GM19452 (cell line): ENCODE measurements around the gene ERCC6.

ENCODE experiments used
- ATAC-seq: cut with Tn5 transposase; IDR thresholded peaks from one replicate; pipeline ENCODE4 v1.9.1; 2021; ENCODE audit not compliant: unreplicated experiment

The ERCC6 gene

DNA sequence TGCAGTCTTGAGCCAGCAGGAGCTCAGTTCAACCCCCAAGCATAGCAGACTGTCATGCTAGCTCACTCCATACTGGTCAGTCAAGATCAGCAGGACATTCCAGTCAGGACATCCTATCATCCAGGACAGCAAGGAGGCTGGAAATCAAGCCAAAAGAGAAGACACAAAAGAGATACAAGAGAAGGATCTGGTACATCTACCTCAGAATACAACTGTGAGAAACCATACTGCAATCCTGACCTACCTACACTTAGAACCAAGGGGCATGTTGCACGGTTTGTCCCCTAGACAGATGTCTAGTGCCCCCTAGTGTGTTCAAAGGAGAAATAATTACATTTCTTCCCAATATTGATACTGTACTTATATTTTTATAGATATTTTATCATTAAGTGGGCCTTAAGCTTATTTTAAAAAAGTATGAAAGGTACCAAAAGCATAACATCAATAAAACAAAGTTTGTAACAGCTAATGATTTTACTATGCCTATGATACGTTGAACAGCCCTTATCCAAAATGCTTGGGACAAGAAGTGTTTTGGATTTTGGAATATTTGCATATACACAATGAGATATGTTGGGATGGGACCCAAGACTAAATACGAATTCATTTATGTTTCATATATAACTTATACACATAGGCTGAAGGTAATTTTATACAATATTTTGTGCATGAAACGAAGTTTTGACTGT is 26.7 kb downstream of the ERCC6 start:
- no peak for ATAC-seq

DNA sequence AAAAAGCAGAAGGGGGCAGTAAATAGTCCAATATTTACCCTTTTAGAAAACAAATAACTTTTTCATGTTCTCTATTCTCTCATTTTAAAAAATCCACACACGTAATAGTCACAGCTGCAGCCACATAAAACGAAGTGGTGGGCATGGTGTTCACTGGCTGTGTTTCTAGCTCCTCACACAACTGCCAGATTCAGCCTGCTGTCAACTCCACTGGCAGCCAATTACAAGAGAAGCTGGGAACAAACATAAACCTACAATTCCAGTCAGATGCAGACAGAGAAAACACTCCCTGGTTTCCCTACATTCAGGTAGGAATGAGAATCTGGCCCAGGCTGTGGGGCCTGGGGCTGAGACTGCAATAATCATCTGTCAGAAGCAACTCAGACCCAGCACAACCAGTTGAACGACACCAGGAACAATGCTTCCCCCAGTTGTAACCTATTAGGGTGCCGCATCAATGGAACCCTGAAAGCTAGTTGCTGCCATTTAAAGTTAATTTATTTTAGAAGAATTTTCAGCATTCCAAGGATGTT is 29.1 kb downstream of the ERCC6 start:
- no peak for ATAC-seq

DNA sequence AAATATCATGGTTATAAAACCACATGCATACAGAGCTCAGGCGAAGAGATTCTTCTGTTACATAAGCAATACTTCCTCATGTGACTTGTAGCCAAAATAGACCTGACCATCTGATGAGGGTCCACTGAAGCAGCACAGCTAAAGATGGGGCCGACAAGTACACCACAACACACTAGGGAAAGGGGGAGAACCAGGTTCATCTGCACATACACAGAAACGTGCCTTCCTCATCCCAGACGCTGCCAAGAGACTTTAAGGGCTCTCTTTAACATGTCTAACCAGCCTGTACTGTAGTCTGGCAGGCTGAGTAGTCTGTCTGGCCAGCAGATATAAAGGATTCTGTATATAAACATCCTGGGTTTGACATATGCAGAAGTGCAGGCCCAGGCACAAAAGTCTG is 30.3 kb downstream of the ERCC6 start:
- peak; percentile 30 for ATAC-seq

DNA sequence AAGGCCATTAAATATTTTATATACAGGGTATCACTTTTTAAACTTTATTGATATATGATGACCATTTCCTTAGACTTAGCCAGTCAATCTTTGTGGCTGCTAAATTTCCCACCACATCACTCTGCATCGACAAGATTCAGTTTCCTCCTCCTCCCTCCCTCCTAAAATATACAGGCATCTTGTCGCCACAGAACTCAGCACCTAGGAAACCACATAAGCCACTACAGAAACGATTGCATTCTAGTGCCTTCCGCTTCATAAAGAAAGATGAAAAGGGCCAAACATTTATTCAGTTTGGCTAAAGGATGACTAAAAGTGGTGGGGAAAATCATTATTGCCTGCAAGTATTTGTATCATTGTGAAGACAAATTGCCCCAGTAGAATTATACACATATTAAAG is 30.7 kb downstream of the ERCC6 start:
- ATAC-seq, result peak; percentile 65

DNA sequence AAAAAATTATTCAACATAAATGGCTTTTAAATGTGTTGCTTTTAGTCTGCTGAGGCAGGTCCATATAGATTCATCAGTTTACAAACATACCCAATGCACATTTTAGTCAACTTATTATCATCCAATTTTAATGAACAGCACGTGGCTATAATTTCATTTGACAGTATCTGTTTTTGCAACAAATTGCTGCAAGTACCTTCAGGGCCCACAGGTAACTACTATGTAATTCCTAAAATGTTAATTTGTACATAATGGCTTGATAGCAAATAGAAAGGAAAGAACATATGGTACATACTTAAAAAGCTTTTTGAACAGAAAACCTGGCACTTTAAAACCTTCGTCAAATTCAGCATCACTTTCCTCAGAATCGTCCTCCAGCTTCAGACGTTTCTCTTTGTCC is 33.3 kb downstream of the ERCC6 start:
- no peak for ATAC-seq

DNA sequence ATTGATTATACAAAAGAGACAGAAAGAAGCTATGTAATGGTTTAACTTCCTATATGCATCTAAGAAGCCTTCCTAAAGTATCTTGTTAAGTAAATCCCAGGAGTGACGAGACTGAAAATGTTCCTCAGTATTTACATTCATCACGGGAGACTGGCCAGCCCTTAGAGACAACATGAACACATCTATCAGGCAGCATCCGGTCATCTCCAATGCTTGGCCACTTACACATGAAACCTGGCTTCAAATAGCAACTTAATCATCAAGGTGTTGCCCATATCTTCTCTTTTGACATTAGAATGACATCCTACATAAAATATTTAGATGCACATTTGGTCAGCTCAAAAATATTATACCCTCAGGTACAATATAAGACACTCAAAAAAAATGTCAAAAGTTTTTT is 33.8 kb downstream of the ERCC6 start:
- ATAC-seq, result no peak

- no peak for ATAC-seq
Measured at GRCh38 chr10:49504528-49504927, 34.4 kb downstream of the ERCC6 start.

DNA sequence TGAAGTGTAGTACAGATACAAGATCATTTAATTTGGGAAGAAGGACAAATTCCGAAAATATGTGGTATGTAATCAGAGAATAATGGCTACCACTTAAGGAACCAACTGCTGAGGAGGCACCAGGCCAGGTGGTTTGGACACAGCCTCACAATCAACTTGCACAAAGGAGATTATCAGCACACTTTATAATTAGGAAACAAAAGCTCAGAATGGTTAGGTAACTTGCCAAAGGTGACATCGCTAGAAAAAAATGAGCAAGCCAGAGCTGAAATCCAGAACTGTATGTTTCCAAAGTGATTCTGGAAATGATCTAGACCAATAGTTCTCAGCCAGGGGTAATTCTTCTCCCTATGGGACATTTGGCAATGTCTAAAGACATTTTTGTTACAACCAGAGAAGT is 36.6 kb downstream of the ERCC6 start:
- ATAC-seq, result no peak

DNA sequence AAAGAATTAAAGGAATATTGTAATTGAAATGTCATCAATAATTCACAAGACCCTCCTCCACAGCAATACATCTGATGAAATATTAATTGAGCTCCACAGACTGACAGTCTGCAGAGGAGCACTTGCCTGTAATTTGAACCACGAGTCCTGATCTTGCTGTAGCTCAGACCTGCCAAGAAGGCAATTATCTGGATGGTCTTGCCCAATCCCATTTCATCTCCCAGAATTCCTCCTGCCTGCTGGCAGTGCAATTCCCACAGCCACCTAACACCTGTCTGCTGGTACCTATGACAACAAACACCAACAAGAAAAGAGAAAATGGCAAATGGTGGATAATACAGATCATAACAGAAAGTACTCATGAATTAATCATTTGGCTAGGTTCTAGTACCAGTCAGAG is 38.5 kb downstream of the ERCC6 start:
- ATAC-seq, result no peak

- ATAC-seq, result no peak
Measured at GRCh38 chr10:49499305-49499851, 39.5 kb downstream of the ERCC6 start.

GRCh38 chr10:49498425-49498824 is 40.5 kb downstream of the ERCC6 start:
- no peak for ATAC-seq

DNA sequence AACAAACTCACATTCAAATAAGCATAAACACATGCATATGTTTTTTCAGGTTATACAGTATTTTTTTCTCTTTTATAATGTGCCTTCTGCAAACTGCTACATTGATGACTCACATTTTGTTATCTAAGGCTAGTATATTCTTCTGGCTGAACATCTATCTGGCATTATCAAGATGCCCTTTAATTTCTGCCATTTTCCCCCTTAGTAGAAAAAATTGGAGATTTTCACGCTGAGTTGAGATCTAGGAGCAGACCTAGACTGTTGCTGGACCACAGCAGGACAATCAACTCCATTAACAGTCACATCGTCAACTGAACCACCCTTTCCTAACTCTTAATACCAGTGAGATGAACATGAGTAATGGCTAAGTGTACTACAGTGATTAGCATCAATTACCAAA is 41.6 kb downstream of the ERCC6 start:
- no peak for ATAC-seq

DNA sequence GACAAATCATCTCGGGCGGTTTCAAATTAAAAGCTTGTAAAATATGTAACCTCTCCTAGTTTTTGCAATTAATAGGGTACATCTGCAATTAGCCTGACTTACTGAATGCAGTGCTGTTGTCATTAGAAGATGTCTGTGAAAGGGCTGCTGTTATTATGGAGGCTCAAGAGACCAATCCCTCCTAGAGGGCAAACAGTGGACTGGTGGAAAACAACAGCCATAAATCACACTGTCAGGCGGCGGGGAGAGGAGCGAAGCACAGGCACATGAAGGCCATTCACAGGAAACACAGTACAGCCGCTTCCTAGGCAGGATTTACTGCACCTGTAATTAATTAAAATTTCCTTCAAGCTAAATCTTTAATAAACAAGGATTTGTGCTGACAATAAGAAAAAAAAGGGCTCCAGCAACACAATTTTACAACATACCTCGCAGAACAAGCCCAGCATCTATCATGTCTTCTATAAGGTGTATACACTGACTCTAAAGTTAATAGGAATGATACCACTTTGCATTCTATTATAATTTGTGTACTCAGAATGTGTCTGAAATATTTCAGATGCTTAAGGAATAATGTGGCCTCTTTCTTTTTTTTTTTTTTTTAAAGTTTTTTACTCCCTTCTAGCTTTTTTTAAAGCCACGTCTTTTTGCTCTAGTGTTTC is 50.7 kb downstream of the ERCC6 start:
- no peak for ATAC-seq

DNA sequence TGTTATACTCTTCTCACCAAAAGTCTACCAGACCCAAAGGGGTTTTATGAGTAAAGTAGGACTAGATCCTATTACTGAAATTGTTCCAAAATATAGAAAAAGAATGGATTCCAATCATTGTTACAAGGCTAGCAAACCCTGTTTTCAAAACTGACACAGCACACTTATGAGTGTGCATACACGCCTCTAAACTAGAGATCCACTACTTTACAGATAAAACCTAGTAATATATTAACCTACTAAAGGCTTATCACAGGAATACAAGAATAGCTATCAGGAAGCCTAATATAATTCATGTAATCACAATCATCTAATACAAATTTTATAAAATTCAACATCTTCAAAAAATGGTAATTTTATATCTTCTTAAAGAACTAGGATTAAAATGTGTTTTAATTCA is 52.2 kb downstream of the ERCC6 start:
- ATAC-seq, result no peak

DNA sequence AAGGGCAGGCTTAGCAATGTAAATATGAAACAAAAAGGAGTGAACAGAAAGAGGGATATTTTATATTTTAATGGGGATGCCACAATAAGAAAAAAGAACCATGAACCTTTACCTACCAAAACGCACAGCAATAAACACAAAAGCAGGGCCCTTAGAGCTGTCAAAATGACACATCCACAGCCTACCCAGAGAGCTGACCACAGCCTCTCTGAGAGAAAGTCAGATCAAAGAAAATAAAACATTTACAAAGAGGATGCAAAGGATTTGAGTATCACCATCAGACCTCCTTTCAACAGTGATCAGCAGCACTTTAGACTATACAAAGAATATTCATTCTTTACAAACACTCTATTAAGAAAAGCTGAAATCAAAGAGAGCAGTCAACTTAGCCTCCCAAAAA is 52.9 kb downstream of the ERCC6 start:
- no peak for ATAC-seq

DNA sequence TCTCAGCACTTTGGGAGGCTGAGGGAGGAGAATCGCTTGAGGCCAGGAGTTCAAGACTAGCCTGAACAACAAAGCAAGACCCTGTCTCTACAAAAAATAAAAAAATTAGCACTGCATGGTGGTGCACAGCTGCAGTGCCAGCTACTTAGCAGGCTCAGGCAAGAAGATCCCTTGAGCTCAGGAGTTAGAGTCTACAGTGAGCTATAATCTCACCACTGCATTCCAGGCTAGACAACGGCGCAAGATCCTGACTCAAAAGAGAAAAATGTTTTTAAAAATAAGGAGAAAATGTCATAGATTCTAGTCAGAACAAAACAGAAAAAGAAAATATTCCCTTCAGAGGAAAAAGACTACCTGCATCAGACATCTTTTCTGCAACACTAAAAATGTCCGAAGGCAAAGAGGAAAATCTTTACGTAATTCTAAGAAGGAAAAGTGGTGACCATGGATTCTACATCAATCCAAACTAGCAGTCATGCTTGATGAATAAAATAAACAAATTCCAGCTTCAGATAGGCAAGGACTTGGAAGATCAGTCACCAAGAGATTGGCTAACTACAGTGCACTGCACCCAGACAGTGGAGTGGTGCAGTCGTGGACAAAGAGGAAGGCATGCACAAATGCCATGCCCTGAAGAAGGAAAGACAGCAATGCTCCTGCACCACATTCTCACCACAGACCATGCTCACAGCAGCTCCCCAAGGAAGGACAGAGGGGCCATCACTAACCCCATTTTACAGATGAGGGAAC is 54.3 kb downstream of the ERCC6 start:
- ATAC-seq, result no peak

GRCh38 chr10:49478819-49479218 is 60.1 kb downstream of the ERCC6 start:
- ATAC-seq, result no peak

GRCh38 chr10:49474901-49475300 is 64.0 kb downstream of the ERCC6 start:
- ATAC-seq, result no peak

GRCh38 chr10:49471532-49471931 is 67.4 kb downstream of the ERCC6 start:
- ATAC-seq, result no peak

DNA sequence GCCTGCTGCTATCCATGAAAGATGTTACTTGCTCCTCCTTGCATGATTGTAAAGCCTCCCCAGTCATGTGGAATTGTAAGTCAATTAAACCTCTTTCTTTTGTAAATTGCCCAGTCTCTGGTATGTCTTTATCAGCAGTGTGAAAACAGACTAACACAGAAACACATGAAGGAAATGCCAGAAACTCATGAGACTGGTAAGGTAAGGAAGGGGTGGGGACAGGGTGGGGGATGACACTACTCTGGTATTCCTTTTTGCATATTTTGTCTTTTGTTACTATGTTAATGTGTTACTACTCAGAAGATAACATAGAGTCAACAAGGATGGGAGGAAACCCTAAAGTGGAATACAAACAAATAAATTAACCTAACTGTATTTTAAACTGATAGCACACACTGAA is 73.2 kb downstream of the ERCC6 start:
- no peak for ATAC-seq
